SK-N-SH (cell line): Measurements from ENCODE around the gene CDC14B.

ENCODE experiments used
- FOXM1 ChIP-seq: IDR thresholded peaks from 2 replicates; pipeline ENCODE4 v1.4.0; 2012; ENCODE audit warnings: low read depth, mild to moderate bottlenecking
- MXI1 ChIP-seq: IDR thresholded peaks from 2 replicates; pipeline ENCODE4 v1.6.1; 2012; ENCODE audit warnings: mild to moderate bottlenecking, low read depth, low read length, improper control_type of control experiment
- POLR2AphosphoS5 ChIP-seq: IDR thresholded peaks from 2 replicates; pipeline ENCODE4 v1.6.1; 2012; ENCODE audit warnings: low read depth, low read length
- TCF12 ChIP-seq: IDR thresholded peaks from 2 replicates; pipeline ENCODE4 v1.4.0; 2012
- TF ChIP-seq, protein P1 (sequence below): fragments of 200-600 bp; sonication (generic); IDR thresholded peaks from 2 replicates; pipeline ENCODE4 v1.6.1; 2017; ENCODE audit warnings: antibody characterized with exemption, mild to moderate bottlenecking, moderate library complexity
- TF ChIP-seq, protein P2 (sequence below): IDR thresholded peaks from 2 replicates; pipeline ENCODE4 v1.6.1; 2012; ENCODE audit warnings: mild to moderate bottlenecking, low read depth, low read length, moderate library complexity
- TF ChIP-seq, protein P3 (sequence below): fragments of 150-350 bp; IDR thresholded peaks from 2 replicates; pipeline ENCODE4 v1.6.1; 2017; ENCODE audit warnings: antibody characterized with exemption, low read length, low read depth, borderline replicate concordance

DNA sequence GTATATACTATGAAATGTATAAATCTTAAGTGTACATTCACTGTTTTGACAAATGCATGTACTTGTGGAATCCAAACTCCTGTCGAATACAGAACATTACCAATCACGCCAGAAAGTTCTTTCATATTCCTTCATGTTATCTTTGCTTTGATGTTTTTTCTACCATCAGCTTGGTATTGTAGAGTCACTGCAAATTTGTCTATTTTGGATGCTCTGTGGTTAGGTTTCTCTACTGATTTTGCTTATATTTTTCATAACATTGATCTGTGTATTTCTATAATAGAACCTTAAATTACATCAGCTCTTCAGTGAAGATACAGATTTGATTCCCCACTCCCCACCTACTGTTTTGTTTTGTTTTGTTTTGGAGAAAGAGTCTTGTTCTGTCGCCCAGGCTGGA is 138.9 kb downstream of the CDC14B start:
- TF ChIP-seq, protein P1, sequence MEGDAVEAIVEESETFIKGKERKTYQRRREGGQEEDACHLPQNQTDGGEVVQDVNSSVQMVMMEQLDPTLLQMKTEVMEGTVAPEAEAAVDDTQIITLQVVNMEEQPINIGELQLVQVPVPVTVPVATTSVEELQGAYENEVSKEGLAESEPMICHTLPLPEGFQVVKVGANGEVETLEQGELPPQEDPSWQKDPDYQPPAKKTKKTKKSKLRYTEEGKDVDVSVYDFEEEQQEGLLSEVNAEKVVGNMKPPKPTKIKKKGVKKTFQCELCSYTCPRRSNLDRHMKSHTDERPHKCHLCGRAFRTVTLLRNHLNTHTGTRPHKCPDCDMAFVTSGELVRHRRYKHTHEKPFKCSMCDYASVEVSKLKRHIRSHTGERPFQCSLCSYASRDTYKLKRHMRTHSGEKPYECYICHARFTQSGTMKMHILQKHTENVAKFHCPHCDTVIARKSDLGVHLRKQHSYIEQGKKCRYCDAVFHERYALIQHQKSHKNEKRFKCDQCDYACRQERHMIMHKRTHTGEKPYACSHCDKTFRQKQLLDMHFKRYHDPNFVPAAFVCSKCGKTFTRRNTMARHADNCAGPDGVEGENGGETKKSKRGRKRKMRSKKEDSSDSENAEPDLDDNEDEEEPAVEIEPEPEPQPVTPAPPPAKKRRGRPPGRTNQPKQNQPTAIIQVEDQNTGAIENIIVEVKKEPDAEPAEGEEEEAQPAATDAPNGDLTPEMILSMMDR, result no peak
- TF ChIP-seq, protein P2, sequence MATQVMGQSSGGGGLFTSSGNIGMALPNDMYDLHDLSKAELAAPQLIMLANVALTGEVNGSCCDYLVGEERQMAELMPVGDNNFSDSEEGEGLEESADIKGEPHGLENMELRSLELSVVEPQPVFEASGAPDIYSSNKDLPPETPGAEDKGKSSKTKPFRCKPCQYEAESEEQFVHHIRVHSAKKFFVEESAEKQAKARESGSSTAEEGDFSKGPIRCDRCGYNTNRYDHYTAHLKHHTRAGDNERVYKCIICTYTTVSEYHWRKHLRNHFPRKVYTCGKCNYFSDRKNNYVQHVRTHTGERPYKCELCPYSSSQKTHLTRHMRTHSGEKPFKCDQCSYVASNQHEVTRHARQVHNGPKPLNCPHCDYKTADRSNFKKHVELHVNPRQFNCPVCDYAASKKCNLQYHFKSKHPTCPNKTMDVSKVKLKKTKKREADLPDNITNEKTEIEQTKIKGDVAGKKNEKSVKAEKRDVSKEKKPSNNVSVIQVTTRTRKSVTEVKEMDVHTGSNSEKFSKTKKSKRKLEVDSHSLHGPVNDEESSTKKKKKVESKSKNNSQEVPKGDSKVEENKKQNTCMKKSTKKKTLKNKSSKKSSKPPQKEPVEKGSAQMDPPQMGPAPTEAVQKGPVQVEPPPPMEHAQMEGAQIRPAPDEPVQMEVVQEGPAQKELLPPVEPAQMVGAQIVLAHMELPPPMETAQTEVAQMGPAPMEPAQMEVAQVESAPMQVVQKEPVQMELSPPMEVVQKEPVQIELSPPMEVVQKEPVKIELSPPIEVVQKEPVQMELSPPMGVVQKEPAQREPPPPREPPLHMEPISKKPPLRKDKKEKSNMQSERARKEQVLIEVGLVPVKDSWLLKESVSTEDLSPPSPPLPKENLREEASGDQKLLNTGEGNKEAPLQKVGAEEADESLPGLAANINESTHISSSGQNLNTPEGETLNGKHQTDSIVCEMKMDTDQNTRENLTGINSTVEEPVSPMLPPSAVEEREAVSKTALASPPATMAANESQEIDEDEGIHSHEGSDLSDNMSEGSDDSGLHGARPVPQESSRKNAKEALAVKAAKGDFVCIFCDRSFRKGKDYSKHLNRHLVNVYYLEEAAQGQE, result no peak
- TF ChIP-seq, protein P3, sequence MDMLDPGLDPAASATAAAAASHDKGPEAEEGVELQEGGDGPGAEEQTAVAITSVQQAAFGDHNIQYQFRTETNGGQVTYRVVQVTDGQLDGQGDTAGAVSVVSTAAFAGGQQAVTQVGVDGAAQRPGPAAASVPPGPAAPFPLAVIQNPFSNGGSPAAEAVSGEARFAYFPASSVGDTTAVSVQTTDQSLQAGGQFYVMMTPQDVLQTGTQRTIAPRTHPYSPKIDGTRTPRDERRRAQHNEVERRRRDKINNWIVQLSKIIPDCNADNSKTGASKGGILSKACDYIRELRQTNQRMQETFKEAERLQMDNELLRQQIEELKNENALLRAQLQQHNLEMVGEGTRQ, result no peak
- TF ChIP-seq POLR2AphosphoS5 (no peak), FOXM1 (no peak), TCF12 (no peak), MXI1 (no peak)
